HG03571 (cell line): ENCODE data around the gene RPTOR.
"Not testable (repeated sequence)": the region's sequence is repeated elsewhere in the genome, so short reads cannot be mapped to it uniquely, and the experiment has no call there.

Source experiments
- ATAC-seq: cut with Tn5 transposase; IDR thresholded peaks from one replicate; pipeline ENCODE4 v1.9.1; 2021; ENCODE audit not compliant: unreplicated experiment

The RPTOR gene

GRCh38 chr17:80613732-80614071, 69.1 kb downstream of the RPTOR start:
- no peak for ATAC-seq

GRCh38 chr17:80614332-80615047, 69.9 kb downstream of the RPTOR start:
- ATAC-seq, result no peak

- ATAC-seq, result no peak
Measured at GRCh38 chr17:80615376-80615775, 70.7 kb downstream of the RPTOR start.

GRCh38 chr17:80616705-80617104, 72.1 kb downstream of the RPTOR start:
- no peak for ATAC-seq

GRCh38 chr17:80618304-80618703, 73.7 kb downstream of the RPTOR start:
- no peak for ATAC-seq

GRCh38 chr17:80619535-80620235, 75.0 kb downstream of the RPTOR start:
- ATAC-seq, result no peak

- no peak for ATAC-seq
Measured at GRCh38 chr17:80621335-80621996, 76.8 kb downstream of the RPTOR start.

- no peak for ATAC-seq
Measured at GRCh38 chr17:80621997-80622357, 77.3 kb downstream of the RPTOR start.

GRCh38 chr17:80624864-80625263, 80.2 kb downstream of the RPTOR start:
- ATAC-seq, result no peak

- ATAC-seq, result no peak
Measured at GRCh38 chr17:80625627-80626026, 81.0 kb downstream of the RPTOR start.

GRCh38 chr17:80628881-80629280, 84.2 kb downstream of the RPTOR start:
- not testable (repeated sequence) for ATAC-seq

GRCh38 chr17:80629298-80630028, 84.8 kb downstream of the RPTOR start:
- ATAC-seq, result no peak

- no peak for ATAC-seq
Measured at GRCh38 chr17:80630560-80631120, 86.0 kb downstream of the RPTOR start.

- ATAC-seq, result no peak
Measured at GRCh38 chr17:80631142-80632045, 86.8 kb downstream of the RPTOR start.

- no peak for ATAC-seq
Measured at GRCh38 chr17:80632046-80632581, 87.5 kb downstream of the RPTOR start.

- no peak for ATAC-seq
Measured at GRCh38 chr17:80633207-80633606, 88.6 kb downstream of the RPTOR start.

- no peak for ATAC-seq
Measured at GRCh38 chr17:80633994-80634566, 89.4 kb downstream of the RPTOR start.

- no peak for ATAC-seq
Measured at GRCh38 chr17:80636361-80637018, 91.9 kb downstream of the RPTOR start.
